HG02973 (cell line): ENCODE results near the gene LASP1NB.

Experiments used
- ATAC-seq: cut with Tn5 transposase; IDR thresholded peaks from one replicate; pipeline ENCODE4 v1.9.1; 2021; ENCODE audit warnings: moderate library complexity; ENCODE audit not compliant: unreplicated experiment

Gene LASP1NB

DNA sequence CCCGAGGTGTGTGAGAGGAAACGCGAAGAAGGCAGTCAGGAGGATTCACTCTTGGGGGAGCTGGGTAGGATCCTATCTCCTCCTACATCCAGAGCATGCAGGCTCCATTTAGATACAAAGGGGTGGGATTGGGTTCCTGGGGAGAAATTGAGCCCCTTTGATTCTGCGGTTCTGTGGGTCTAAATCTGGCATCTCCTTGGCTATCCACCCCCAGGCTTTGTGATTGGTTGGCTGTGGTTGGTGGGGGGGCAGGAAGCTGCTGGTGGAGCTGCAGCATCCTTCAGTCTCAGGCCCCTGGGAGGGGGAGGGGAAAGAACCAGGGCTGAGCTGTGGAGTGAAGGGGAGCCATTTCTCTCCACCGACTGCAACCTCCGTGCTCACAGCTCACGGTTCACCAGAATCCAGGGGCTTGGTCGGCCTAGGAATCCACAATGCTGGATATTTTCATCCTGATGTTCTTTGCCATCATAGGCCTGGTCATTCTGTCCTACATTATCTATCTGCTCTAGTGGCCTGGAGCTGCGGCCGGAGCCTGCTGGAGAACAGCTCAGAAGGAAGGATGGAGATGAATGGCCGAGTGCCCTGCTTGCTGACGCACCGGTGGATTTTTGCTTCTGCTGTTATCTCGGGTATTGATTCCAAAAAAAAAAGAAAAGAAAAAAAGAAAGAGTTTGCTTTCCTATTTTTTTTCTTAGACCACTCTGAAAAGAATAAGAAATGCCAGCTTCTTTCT, at the start of gene LASP1NB:
TSS of gene LASP1NB (plus strand) at position 352 of the 733 bp plus-strand sequence.
- no peak for ATAC-seq

DNA sequence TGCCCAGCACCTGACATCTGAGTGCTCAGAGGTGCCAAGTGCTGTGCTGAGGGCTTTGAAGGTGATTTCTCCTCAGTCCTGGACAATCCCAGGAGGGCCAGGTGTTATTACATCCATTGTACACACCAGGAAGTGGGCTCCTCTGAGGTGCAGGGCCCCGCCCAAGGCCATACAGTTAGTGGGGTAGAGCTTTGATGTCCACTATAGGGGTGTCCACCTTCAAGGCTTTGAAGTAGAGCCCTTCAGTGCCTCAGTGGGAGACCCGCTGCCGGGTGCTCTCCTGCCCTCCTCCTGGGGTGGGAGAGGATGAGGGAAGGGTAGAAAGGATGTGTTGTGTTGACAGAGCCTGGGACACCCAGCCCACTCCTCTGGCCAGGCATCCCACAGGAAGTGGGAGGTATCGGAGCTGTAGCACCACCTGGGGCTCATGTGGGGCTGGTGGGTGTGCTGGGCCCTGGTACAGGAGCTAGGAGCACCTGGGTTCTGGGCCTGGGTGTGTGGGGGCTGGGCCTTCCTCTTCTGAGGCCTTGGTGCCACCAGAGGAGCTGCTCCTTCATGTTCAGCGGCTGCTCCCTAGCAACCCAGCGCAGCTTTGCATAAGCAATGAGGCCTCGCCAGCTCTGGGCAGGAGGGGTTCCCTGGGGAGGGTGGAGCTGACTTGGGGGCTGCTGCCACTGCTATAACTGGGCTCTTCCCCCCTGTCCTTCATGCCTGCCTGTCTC, 48.1 kb upstream of the LASP1NB start:
- ATAC-seq: no peak

DNA sequence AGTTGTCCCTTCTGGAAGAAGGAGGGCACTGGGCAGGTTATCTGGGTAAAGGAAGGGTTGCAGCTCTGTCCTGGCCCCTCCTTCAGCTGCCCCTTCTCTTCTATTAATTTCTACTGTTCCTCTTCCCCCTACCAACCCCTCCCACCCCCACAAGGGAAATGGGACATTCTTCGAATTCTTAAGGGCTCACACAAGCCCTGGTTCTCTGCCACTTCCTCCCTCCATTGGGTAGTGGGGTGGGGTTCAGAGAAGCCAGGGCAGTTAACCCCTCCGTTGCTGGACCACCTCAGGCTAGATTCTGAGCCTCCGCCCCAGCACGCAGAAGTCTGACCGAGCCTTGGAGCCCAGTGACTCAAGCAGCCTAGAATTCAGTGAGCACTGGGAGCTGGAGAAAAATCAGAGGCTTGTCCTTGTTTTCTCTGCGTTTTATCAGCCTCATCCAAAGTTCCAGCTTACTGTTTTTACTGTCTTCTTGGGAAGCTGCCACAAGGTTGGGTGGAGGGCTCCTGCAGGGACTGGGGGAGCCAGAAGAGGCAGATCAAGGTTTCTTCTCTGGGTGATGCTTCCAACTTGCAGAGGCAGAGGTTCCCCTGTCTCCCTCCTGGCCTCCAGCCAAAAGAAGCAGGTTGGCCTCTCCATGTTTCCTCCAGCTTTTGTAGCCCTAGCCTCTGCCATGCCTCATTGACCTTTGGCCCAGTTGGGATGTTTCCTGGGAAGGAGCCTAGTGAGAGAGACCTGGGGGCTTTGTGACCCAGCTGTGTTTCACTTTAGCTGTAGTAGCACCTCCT, 45.3 kb upstream of the LASP1NB start:
- no peak for ATAC-seq

DNA sequence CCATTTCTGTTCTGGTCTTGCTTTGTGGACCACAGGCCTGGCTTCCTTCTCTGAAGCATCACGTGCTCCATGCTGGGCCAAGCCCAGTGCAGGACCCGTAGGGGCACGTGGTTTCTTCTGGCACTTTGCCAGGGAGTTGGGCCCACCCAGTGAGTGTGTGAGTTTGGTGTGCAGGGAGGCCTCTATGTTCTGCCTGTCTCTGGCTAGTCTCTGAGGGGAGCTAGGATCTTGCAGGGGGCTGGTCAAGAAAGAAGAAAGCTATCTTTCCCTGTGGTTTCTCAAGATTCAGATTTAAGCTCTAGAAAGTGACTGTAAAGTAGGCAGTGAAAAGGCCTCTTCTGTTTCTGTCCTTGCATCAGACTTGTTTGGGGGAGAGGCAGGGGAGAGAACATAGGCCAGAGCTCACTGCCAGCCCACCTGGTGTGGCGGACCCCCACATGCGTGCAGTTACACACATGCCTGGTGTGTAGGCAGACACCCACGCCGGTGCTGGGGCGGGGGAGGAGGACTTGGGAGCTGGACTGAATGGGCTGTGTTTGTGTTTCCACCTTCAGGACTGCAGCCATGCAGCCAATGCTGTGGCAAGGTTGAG, 43.7 kb upstream of the LASP1NB start:
- ATAC-seq: no peak

DNA sequence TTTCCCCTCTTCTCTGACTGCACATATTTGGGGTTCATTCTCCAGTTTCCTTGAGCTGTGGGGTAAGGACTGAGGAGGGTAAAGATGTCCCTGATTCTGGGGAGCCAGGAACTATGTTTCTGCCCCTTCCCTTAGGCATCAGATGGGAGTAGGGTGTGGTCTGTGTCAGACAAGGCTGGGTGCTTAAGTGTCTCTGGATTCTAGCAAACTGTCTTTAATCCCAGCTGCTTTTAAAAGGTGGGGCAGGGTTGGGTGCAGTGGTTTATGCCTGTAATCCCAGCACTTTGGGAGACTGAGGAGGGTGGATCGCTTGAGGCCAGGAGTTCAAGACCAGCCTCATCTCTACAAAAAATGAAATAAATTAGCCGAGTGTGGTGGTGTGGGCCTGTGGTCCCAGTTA, 42.5 kb upstream of the LASP1NB start:
- no peak for ATAC-seq

DNA sequence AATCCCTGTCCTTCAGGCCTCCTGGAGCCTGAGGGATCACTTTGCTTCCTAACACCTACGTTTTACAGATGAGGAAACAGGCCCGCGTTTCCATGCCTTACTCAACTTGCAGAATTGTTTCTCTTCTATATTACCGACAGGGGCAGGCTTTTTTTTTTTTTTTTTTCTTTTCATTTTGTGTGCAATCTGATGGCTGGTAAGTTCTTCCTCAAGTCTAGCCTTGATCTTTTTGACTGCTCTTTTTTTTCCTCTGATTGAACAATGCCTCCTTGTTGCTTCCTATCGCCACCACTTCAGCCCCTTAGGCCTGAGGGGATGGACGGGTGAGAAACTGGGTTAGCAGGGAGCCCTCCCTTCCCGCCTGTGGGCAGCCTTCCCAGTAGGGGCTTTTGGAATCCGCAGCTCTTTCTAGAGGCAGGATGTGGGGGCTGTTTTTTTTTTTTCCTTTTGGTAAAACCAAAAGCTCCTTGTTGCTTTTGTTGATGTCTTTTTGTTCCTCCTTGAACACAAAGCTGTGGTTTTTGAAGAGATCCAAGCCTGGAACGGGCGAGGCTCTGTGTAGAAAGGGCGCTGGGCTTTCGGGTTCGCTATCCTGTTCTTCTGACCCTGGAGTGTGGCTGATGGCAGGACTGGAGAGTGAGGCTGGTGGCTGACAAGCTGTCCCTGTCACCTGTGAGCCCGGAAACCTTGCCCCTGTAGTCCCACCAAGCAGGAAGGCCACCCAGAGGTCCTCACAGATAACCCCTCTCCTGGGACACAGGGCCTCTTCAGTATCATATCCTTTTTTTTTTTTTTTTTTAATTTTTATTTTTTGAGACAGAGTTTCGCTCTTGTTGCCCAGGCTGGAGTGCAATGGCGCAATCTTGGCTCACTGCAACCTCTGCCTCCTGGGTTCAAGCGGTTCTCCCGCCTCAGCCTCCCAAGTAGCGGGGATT, 41.6 kb upstream of the LASP1NB start:
- ATAC-seq: no peak

DNA sequence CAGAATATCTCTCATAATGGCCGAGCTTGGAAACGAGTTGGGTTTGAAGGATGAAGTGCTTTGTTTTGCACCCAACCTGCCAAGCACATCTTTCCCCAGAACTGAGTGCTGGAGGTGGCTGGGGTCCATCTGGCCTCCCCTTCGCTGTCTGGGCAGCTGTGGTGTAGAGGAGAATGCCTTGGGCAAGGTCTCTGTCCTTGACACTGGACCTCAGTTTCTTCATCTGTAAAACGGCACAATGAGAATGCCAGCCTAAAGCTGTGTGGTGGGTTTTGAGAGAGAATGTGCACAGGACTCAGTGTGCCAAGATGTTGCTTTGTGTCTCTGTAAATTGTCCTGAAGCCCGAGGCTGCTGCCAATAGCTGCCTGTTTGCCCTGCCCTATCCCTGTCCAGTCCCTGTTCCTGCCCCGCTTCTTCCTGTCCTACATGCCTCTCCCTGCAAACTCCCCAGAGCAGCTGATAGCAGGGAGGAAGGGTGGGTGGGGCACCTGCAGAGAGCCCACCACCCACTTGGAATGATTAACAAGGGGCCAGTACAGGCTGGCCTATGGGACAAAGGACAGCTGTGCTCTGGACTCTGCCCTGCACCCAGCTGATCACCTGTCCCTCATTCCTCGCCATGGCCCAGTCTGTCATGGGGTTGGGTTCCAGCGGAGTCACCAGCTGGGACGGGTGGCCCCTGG, 40.2 kb upstream of the LASP1NB start:
- no peak for ATAC-seq

DNA sequence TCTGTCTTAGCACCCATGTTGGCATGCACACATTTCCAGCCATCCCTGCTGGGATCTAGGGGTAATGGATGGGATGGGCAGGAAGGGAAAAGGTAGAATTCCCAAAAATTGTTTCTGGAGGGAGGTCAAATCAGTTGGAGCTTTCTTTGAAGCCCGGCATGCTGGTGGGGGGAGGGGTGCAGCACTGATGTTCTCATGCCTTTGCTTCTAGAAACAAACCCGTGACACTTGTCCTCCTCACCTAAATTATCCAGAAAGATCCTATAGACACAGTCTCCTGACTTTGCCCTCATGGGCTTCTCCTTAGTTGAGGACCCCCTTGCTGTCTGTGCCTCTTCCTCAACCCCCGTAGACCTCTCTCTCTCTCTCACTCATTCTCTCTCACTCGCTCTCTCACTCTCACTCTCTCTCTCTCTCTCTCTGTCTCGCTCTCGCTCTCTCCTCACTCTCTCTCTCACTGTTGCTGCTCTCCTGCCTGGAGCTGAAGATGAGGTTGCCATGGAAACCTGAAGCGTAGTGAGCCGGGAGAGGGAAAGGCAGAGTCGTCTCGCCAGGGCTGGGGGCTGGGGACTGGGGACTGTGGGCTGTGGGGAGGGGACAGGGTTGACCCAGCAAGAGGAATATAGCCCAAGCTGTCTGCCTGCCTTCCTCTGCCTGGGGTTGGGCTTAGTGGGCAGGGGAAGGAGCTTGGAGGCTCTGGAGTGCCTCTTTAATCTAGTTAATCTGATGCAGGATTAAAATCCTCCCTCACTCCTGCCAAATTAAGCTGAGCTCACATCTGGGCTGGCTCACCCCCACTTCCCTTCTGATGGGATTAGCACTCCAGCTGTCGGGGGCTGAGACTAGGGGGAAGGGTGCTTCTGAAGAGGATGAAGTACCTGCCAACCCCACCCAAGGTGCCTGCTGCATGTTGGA, 39.4 kb upstream of the LASP1NB start:
- no peak for ATAC-seq

DNA sequence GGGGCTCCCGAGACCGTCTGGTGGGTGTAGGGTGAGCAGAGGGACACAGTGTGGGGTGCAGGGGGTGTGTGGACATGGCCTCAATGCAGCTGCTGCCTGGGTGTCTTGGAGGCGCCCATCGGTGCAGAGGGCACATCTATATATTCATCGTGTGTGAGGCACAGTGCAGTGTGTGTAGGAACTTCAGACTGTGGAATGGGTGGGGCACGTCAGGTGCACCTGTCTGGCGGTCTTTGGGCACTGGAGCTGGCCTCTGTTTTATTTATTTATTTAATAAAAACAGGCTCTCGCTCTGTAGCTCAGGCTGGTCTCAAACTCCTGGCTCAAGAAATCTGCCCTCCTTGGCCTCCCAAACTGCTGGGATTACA, 38.8 kb upstream of the LASP1NB start:
- ATAC-seq: no peak

DNA sequence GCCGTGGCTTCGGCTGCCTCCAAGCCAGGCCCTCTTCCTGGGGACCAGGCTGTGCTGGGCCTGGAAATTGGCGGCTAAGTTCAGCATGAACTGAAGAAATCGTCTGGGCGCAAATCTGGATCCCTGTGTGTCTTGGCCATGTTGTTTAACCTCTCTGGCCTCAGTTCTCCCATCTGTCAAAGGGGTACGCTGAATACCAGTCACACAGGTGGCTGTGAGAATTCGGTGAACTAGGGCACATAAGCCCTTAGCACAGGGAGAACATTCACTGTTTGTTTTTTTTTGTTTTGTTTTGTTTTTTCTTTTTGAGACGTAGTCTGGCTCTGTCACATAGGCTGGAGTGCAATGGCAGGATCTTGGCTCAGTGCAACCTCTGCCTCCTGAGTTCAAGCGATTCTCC, 36.6 kb upstream of the LASP1NB start:
- ATAC-seq: no peak

DNA sequence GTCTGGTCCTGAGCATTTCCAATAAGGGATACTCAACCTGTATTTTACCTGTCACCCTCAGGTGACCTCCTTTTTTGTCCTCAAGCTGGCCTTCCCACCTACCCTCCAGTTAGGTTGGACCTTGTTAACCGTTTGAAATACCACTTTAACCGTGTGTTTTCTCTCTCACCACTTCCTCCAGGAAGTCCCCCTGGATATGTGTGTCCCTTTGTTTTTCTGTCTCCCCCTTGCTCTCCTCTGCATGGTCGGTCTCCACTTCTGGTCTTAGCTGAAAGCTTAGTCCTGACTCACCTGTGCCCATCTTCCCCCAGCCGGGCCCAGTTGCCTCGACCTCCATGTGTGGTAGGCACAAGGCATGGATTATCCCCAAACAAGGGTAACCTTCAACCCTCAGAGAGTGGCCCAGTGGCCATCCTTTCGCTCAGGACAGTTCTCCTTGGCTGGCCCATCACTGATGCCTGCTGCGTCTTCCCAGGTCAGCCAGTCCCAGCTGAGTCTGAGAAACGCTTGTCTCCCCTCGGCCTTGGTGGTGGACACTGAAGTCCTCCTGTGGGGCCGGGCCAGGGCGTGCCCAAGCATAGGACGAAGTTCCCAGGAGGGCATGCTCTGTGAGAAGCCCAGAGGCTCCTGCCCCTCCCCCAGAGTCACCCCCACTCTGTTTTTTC, 35.5 kb upstream of the LASP1NB start:
- no peak for ATAC-seq

DNA sequence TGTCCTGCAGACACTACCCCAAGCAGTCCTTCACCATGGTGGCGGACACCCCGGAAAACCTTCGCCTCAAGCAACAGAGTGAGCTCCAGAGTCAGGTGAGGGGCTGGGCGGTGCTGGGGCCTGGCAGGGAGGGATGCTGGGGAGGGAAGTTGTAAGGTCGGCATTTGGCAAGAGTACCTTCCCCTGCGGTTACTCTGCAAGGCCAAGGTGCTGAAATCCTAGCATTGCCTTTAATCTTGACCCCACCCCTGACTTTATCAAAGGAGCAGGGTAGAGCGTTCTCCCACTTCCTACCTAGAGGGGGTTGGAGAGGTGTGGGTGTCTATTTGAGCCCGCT, 35.0 kb upstream of the LASP1NB start:
- no peak for ATAC-seq

DNA sequence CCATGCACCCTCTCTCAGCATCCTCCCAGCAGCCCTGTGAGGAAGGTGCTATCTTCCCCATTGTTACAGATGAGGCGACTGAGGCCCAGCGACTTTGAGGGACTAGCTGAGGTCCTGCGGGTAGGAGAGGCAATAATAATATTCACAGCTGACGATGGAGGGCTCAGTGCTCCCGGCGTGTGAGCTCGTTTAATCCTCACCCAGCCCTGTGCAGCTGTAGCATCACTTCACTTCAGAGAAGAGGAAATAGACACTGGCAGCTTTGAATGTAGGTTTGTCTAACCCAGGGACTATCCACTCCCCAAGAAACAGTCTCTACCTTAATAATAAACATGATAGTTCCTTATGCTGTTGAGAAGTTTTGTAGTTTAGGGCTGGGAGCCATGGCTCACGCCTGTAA, 34.0 kb upstream of the LASP1NB start:
- ATAC-seq: no peak

DNA sequence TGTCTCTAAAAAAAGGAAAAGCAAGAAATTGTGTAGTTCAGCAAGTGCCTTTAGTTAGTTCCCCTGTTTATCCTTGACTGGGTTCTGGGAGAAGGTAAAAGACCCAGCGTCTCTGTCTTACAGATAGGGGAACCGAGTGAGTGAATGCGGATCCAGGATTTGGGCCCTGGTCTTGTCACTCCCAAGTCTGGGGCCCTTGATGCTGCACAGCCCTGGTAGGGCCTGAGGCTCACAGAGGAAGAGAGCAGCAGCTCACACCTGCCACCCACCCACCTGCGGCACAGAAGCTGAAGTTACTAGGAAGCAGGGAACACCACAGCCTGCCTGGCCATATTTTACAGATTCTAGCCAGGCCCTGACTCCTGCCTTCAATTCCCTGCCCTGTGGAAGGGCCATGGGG, 33.3 kb upstream of the LASP1NB start:
- no peak for ATAC-seq

DNA sequence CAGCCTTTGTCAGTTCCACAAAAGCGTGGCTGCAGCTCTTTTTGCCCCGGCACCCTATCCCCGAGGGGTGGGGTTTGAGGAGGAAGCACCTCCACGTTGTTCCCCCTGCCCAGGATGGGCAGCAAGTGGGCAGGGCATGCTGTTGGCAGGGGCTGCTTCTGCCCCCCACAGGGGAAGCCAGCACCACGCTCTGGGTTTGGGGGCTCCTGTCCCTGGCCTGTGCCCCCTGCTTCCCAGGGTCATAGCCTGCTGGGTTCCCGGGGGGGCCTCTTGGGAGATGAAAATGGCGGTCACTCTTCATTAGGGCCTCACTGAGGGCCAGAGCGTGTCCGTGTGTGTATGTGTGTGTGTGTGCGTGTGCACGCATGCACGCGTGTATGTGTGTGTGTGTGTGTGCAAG, 32.8 kb upstream of the LASP1NB start:
- ATAC-seq: no peak

DNA sequence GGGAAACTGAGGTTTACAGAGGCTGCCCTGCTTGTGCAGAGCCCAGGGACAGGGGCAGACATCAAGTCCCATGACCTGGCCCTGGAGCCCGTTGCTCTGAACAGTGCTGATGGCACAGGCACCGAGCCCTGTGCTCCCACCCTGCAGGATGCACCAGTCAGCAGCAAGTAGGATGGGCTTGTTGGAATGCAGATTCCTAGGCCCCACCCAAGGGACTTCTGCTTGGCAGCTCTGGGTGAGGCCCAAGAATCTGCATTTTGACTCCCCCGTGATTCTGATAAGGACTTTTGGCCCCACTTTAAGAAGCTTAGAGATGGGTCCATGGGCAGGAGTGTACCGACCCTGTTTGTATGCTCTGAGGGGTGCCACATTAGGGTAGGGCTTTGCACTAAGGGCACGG, 32.3 kb upstream of the LASP1NB start:
- ATAC-seq: no peak

DNA sequence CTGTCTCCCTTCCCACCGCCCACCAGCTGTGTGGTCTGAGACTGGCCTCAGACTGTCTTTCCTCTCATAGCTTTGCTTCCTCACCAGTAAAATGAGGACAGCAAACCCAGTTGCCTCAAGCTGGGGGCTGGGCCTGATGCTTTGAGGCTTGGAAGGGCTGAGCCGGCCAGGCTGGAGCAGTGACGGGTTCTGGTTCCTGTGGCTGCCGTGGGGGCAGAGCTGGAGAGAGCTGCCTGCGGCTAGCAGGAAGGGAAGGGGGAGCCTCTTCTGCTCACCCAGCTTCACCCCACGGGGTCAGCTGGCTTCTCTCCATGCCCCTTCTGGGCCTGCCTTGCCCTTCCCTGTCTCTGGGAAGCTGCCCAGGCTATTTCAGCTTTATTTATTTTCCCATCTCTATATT, 31.8 kb upstream of the LASP1NB start:
- ATAC-seq: no peak

DNA sequence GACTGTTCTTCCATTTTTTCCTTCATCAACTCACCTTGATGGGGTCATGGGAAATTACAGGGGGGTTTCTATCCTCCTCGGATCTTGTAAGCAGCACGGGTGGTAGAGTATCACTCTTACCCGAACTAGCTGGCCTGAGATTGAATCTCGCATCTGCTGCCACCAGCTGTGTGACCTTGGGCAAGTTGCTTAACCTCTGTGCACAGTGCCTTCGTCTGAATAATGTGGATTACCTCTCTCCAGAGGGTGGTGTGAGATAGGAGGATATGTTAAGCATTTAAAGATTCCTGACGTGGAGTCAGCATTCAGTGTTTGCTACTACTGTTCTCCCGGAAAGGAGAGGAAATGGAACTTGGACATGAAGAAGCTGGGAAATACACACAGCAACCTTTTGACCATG, 31.1 kb upstream of the LASP1NB start:
- no peak for ATAC-seq
